Activated naive CD8-positive, alpha-beta T cell treated with anti-CD3 and anti-CD28 coated beads, Interleukin-2, amount 10 ng/mL, durations not matched to agents 7 days and 5 days (primary cell): ENCODE data around the gene GLI1. TPM values are rescaled to one million over a fixed set of nuclear protein-coding genes. Genes with fewer than 3 reads are reported as not detected.
"Not testable (repeated sequence)": the region's sequence is repeated elsewhere in the genome, so short reads cannot be mapped to it uniquely, and the experiment has no call there.

Experiments used
- ATAC-seq: fragments of 150-1000 bp; cut with Tn5 transposase; one replicate; pipeline ENCODE4 v1.10.0; 2021; ENCODE audit warnings: low read depth, moderate library complexity
- POLR2A ChIA-PET: fragments of 350-600 bp; sonication (Branson Sonifier 250); formaldehyde crosslinking; loops from one replicate; lab custom pipeline; 2021; ENCODE audit warnings: antibody characterized with exemption; lab: Charles Lee
- DNase-seq: peaks from one replicate; pipeline ENCODE4 v3.0.0; 2021
- H3K27ac Mint-ChIP-seq: one replicate; pipeline ENCODE4 v1.8.0; 2022; ENCODE audit warnings: mild to moderate bottlenecking, mixed read lengths
- H3K27me3 Mint-ChIP-seq: one replicate; pipeline ENCODE4 v1.8.0; 2022; ENCODE audit warnings: mild to moderate bottlenecking, moderate library complexity, mixed read lengths
- H3K36me3 Mint-ChIP-seq: one replicate; pipeline ENCODE4 v1.8.0; 2021; ENCODE audit warnings: mild to moderate bottlenecking, mixed read lengths
- H3K4me1 Mint-ChIP-seq: one replicate; pipeline ENCODE4 v1.8.0; 2021; ENCODE audit warnings: mixed read lengths
- H3K4me3 Mint-ChIP-seq: one replicate; pipeline ENCODE4 v1.8.0; 2022; ENCODE audit warnings: mild to moderate bottlenecking, moderate library complexity, mixed read lengths
- H3K9me3 Mint-ChIP-seq: one replicate; pipeline ENCODE4 v1.8.0; 2021; ENCODE audit warnings: mixed read lengths
- total RNA-seq, 2 experiments: library from RNA; stranded (reverse); gene quantifications; one replicate each; pipeline ENCODE4 v1.2.3, GENCODE V29; 2021

The GLI1 gene
- total RNA-seq, result under 1 TPM; 0.54 to 0.86 TPM

- ATAC-seq, result no peak
- peaks cover 38% of the 10 kb centered on the region for H3K4me1 Mint-ChIP-seq
- H3K27me3 Mint-ChIP-seq, result peaks cover 11% of the 10 kb centered on the region
- no peaks in the 10 kb centered on the region for H3K9me3 Mint-ChIP-seq
- DNase-seq, result no peak
- peak within 1 kb of the TSS; percentile 95 for H3K27ac Mint-ChIP-seq
- POLR2A ChIA-PET, result interaction anchor here (1.0 to 9.9 kb wide), 8 partner anchors 10 to 219 kb away, joined by 3 to 119 read pairs (median 5); partner anchors contain the start of gene ARHGAP9
- no peaks in the 10 kb centered on the region for H3K36me3 Mint-ChIP-seq
- H3K4me3 Mint-ChIP-seq, result peak within 1 kb of the TSS; percentile 92
These were observed at the start of gene GLI1 for GRCh38 chr12:57459750-57460467. Gene GLI1, plus strand, starts transcription at chr12:57459785. Its CDS starts 3,907 bp downstream, at chr12:57463692.

DNA sequence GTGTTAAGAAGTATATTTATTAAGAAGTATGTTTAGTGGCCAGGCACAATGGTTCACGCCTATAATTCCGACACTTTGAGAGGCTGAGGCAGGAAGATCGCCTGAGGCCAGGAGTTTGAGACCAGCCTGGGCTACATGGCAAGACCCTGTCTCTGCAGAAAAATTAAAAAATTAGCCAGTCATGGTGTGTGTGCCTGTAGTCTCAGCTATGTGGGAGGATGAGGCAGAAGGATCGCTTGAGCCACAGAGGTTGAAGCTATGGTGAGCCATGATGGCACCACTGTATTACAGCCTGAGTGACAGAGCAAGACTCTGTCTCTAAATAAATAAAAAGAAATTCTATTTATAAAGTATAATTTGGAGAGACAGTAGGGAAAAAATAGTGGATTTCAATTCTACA is 49.1 kb upstream of the GLI1 start:
- POLR2A ChIA-PET, result interaction anchor here (0.9 kb wide), 1 partner anchor 20 kb away, joined by 3 read pairs; no protein-coding TSS in a partner anchor
- Mint-ChIP-seq H3K9me3 (no peaks in the 10 kb centered on the region), H3K4me3 (no peak overlapping the region), H3K27ac (no peak overlapping the region), H3K27me3 (no peaks in the 10 kb centered on the region), H3K4me1 (peaks cover 6% of the 10 kb centered on the region), H3K36me3 (peaks cover 9% of the 10 kb centered on the region)
- DNase-seq (no peak), ATAC-seq (no peak)

DNA sequence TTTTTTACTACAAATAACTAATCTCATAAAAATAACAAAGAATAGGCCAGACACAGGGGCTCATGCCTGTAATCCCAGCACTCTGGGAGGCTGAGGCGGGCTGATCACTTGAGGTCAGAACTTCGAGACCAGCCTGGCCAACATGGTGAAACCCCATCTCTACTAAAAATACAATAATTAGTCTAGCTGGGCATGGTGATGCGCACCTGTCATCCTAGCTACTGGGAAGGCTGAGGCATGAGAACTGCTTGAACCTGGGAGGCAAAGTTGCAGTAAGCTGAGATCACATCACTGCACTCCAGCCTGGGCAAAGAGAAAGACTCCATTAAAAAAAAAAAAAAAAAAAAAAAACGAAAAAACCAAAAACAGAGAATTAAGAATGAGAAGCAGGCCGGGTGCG is 45.4 kb upstream of the GLI1 start:
- H3K9me3 Mint-ChIP-seq, H3K27me3 Mint-ChIP-seq, H3K27ac Mint-ChIP-seq, POLR2A ChIA-PET, DNase-seq, H3K4me3 Mint-ChIP-seq, ATAC-seq: not testable (repeated sequence)
- Mint-ChIP-seq H3K4me1 (peaks cover 11% of the 10 kb centered on the region), H3K36me3 (peaks cover 11% of the 10 kb centered on the region)

GRCh38 chr12:57415088-57415487 is 44.5 kb upstream of the GLI1 start:
- Mint-ChIP-seq H3K4me1 (peaks cover 13% of the 10 kb centered on the region), H3K4me3 (no peak overlapping the region), H3K9me3 (no peaks in the 10 kb centered on the region), H3K36me3 (peaks cover 16% of the 10 kb centered on the region), H3K27ac (no peak overlapping the region), H3K27me3 (no peaks in the 10 kb centered on the region)
- DNase-seq (no peak), ATAC-seq (no peak)
- POLR2A ChIA-PET, result no interaction called here

- Mint-ChIP-seq H3K27ac (no peak overlapping the region), H3K9me3 (no peaks in the 10 kb centered on the region), H3K4me3 (no peak overlapping the region), H3K36me3 (peaks cover 17% of the 10 kb centered on the region), H3K27me3 (no peaks in the 10 kb centered on the region), H3K4me1 (peaks cover 11% of the 10 kb centered on the region)
- no peak for ATAC-seq
- no peak for DNase-seq
- POLR2A ChIA-PET, result no interaction called here
These were observed 43.3 kb upstream of the GLI1 start for GRCh38 chr12:57416039-57416996.

DNA sequence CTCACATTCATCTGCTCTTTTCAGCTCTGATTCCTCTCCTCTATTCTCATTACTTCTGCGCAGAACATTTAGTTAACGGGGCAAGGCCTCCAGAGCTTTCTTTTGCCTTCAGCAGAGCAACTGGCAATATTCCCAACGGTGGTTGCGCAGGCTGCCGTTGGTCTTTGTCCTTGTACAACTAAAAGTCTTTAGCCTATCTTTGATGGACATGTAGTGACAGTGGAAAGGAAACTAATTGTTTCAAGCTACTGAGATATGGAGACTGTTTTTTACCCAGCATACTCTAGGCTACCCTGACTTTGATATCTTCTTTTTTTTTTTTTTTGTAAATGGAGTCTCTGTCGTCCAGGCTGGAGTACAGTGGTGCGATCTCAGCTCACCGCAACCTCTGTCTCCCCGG is 41.3 kb upstream of the GLI1 start:
- H3K4me3 Mint-ChIP-seq, result no peak overlapping the region
- H3K4me1 Mint-ChIP-seq, result peaks cover 11% of the 10 kb centered on the region
- peaks cover 24% of the 10 kb centered on the region for H3K36me3 Mint-ChIP-seq
- H3K9me3 Mint-ChIP-seq, result no peaks in the 10 kb centered on the region
- no peak overlapping the region for H3K27ac Mint-ChIP-seq
- no peaks in the 10 kb centered on the region for H3K27me3 Mint-ChIP-seq
- no peak for ATAC-seq
- DNase-seq, result no peak
- POLR2A ChIA-PET, result interaction anchor here (0.5 to 0.7 kb wide), 3 partner anchors 17 to 153 kb away, joined by 3 to 5 read pairs (median 3); partner anchors contain the start of gene INHBC

GRCh38 chr12:57419495-57419894 is 40.1 kb upstream of the GLI1 start:
- no peak overlapping the region for H3K4me3 Mint-ChIP-seq
- H3K9me3 Mint-ChIP-seq, result no peaks in the 10 kb centered on the region
- H3K36me3 Mint-ChIP-seq, result peaks cover 24% of the 10 kb centered on the region
- ATAC-seq (no peak), DNase-seq (no peak)
- POLR2A ChIA-PET, result interaction anchor here (0.5 kb wide), 1 partner anchor 40 kb away, joined by 3 read pairs; no protein-coding TSS in a partner anchor
- peaks cover 11% of the 10 kb centered on the region for H3K4me1 Mint-ChIP-seq
- peak overlapping the region; percentile 5 for H3K27ac Mint-ChIP-seq
- no peaks in the 10 kb centered on the region for H3K27me3 Mint-ChIP-seq

GRCh38 chr12:57420482-57420881 is 39.1 kb upstream of the GLI1 start:
- H3K27ac Mint-ChIP-seq, result no peak overlapping the region
- no peaks in the 10 kb centered on the region for H3K27me3 Mint-ChIP-seq
- ATAC-seq (no peak), DNase-seq (no peak)
- POLR2A ChIA-PET, result no interaction called here
- peaks cover 9% of the 10 kb centered on the region for H3K4me1 Mint-ChIP-seq
- no peak overlapping the region for H3K4me3 Mint-ChIP-seq
- H3K9me3 Mint-ChIP-seq, result no peaks in the 10 kb centered on the region
- H3K36me3 Mint-ChIP-seq, result peaks cover 26% of the 10 kb centered on the region

DNA sequence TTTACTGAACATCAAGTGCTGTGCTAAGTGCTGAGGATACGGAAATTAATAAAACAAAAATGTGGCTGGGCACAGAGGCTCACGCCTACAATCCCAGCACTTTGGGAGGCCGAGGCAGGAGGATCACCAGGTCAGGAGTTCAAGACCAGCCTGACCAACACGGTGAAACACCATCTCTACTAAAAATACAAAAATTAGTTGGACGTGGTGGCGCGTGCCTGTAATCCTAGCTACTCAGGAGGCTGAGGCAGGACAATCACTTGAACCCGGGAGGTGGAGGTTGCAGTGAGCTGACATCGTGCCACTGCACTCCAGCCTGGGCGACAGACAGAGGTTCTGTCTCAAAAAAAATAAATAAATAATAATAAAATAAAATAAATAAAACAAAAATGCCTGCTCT is 32.6 kb upstream of the GLI1 start:
- not testable (repeated sequence) for H3K27ac Mint-ChIP-seq, H3K4me3 Mint-ChIP-seq, ATAC-seq, H3K9me3 Mint-ChIP-seq, H3K27me3 Mint-ChIP-seq, DNase-seq
- peaks cover 19% of the 10 kb centered on the region for H3K4me1 Mint-ChIP-seq
- peaks cover 20% of the 10 kb centered on the region for H3K36me3 Mint-ChIP-seq
- POLR2A ChIA-PET, result interaction anchor here (1.4 kb wide), 1 partner anchor 31 kb away, joined by 3 read pairs; no protein-coding TSS in a partner anchor

GRCh38 chr12:57428965-57429364 is 30.6 kb upstream of the GLI1 start:
- DNase-seq, result no peak
- POLR2A ChIA-PET, result no interaction called here
- peaks cover 11% of the 10 kb centered on the region for H3K36me3 Mint-ChIP-seq
- no peak for ATAC-seq
- H3K9me3 Mint-ChIP-seq, result no peaks in the 10 kb centered on the region
- H3K27ac Mint-ChIP-seq, result peak overlapping the region; percentile 76
- H3K4me1 Mint-ChIP-seq, result peaks cover 21% of the 10 kb centered on the region
- H3K27me3 Mint-ChIP-seq, result no peaks in the 10 kb centered on the region
- H3K4me3 Mint-ChIP-seq, result peak overlapping the region; percentile 100

DNA sequence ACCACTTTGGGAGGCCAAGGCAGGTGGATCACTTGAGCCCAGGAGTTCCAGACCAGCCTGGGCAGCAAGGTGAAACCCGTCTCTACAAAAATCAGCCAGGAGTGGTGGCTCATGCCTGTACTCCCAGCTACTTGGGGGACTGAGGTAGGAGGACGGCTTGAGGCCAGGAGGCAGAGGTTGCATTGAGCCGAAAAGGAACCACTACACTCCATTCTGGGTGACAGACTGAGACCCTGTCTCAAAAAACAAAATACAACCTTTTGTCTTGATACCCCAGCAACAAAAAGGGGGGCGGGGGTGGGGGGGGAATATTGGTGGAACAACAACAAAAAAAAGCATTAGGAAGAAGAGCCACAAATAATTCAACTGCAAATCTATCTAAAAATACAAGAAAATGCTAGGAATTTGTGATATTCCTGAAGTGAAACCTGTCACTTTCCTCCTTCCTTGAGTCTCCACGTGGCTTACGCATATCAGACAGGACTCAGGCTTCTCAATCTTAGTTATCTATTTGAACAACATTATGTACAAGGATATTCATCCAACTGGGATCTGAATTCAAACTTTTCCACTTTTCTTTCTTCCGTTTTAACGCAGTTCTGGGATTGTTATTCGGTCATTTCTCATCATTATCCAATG is 30.0 kb upstream of the GLI1 start:
- no peaks in the 10 kb centered on the region for H3K9me3 Mint-ChIP-seq
- H3K27me3 Mint-ChIP-seq, result no peaks in the 10 kb centered on the region
- peaks cover 9% of the 10 kb centered on the region for H3K36me3 Mint-ChIP-seq
- POLR2A ChIA-PET, result interaction anchor here (0.7 to 1.3 kb wide), 4 partner anchors 19 to 319 kb away, joined by 3 to 5 read pairs (median 3); no protein-coding TSS in a partner anchor
- ATAC-seq, result no peak
- H3K27ac Mint-ChIP-seq, result peak overlapping the region; percentile 99
- peak overlapping the region; percentile 100 for H3K4me3 Mint-ChIP-seq
- DNase-seq, result no peak
- H3K4me1 Mint-ChIP-seq, result peaks cover 21% of the 10 kb centered on the region

DNA sequence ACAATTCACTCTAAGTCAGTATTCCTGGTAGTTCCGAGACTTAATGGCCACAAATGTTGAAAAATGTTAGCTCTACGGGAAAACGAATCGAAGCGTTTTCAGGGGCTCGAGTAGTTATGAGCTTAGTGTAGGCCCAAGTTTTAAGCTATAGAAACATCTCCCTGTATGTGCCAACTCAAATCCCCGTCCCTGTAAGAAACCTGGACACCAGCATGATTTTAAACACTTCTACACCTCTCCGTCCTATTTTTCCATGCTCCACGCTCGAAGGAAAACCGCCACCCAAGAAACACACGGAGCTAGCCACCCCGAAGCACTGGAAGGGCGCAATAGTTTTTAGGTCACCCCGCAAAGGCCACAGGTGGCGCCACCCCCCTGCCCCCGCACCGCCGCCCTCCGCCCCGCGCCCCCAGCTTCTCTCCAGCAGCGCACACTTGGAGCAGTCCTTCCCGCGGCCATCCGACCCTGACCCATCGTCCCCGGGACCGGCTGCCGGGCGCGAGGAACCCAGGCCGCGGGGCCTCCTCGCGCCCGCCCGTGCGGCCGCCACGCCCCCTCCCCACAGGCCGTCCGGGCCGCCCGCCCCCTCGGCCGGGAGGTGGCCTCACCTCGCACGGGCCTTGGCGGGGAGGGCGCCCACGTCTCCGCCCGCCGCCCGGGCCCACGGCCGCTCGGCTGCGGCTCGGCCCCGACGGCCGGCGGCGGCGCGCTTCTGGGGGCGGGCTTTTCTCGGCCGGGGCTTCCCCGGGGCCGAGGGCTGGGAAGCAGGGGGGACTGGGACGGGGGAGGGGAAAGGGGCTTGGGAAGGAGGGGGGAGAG is 29.3 kb upstream of the GLI1 start:
- peak overlapping the region; percentile 100 for H3K4me3 Mint-ChIP-seq
- H3K4me1 Mint-ChIP-seq, result peaks cover 24% of the 10 kb centered on the region
- peak; percentile 51 for ATAC-seq
- POLR2A ChIA-PET, result interaction anchor here (0.7 to 1.3 kb wide), 4 partner anchors 20 to 320 kb away, joined by 3 to 5 read pairs (median 3); no protein-coding TSS in a partner anchor
- no peaks in the 10 kb centered on the region for H3K27me3 Mint-ChIP-seq
- H3K9me3 Mint-ChIP-seq, result no peaks in the 10 kb centered on the region
- peaks cover 9% of the 10 kb centered on the region for H3K36me3 Mint-ChIP-seq
- DNase-seq, result peak; percentile 75
- H3K27ac Mint-ChIP-seq, result peak overlapping the region; percentile 99
